AG09319 (cell line): ENCODE measurements around the gene B4GALT1.
A peak's percentile ranks its signal among the peaks of the same experiment; 100 is the strongest.

ENCODE experiments used
- DNase-seq: peaks from one replicate; pipeline ENCODE4 v3.0.0-alpha.2; 2010; ENCODE audit warnings: low read depth; ENCODE audit errors: extremely low read depth
- CTCF ChIP-seq: IDR thresholded peaks from 2 replicates; pipeline ENCODE4 v1.5.1; 2011; ENCODE audit warnings: low read depth, mild to moderate bottlenecking, inconsistent platforms, low read length, moderate library complexity

Gene B4GALT1

GRCh38 chr9:33107762-33108161, 59.4 kb downstream of the B4GALT1 start:
- no peak for DNase-seq

GRCh38 chr9:33106827-33107621, 60.1 kb downstream of the B4GALT1 start:
- peak; percentile 66 for DNase-seq
- TF ChIP-seq CTCF: no peak; the same call in 1 of the 2 replicates

More at GRCh38 chr9:33107762-33108161, 59.4 kb downstream of the B4GALT1 start:
- TF ChIP-seq CTCF: no peak

GRCh38 chr9:33106372-33106771, 60.8 kb downstream of the B4GALT1 start:
- no peak for DNase-seq
- TF ChIP-seq CTCF: no peak

- TF ChIP-seq CTCF: no peak
- DNase-seq: no peak
Observed at GRCh38 chr9:33105959-33106358, 61.2 kb downstream of the B4GALT1 start.

GRCh38 chr9:33105504-33105903, 61.6 kb downstream of the B4GALT1 start:
- DNase-seq: no peak
- TF ChIP-seq CTCF: no peak

GRCh38 chr9:33104401-33104800, 62.7 kb downstream of the B4GALT1 start:
- no peak for TF ChIP-seq CTCF
- DNase-seq: no peak

- DNase-seq: no peak
Observed at GRCh38 chr9:33103501-33104281, 63.4 kb downstream of the B4GALT1 start.

More at GRCh38 chr9:33103501-33104281, 63.4 kb downstream of the B4GALT1 start:
- no peak for TF ChIP-seq CTCF
